ENCODE measurements around the gene MED17. TPM values are rescaled to one million over a fixed set of nuclear protein-coding genes. Genes with fewer than 3 reads are reported as not detected.

MED17 gene
- total and polyA plus RNA-seq, 2 of the 13 experiments (the other 11 are each of a cell fraction or from before 2014, with no cell fraction given), result 23.1 to 37.0 TPM

GRCh38 chr11:93773045-93773477, 11.0 kb upstream of the MED17 start (continued):
- TF ChIP-seq ZNF263 (CRISPR knock-in tag; IDR thresholded peaks at IDR 0.05) (no peak; the same call in 1 of the 2 replicates), ZBTB25 (CRISPR knock-in tag; IDR thresholded peaks at IDR 0.05) (peak; percentile 81; the same call in 1 of the 2 replicates), FOXA1 (IDR thresholded peaks at IDR 0.05) (no peak), FOXA1 (CRISPR knock-in tag; IDR thresholded peaks at IDR 0.05) (0 out of 2 replicates have a peak, but pooled peaks have one; percentile 16), ZNF570 (CRISPR knock-in tag; IDR thresholded peaks at IDR 0.05; ENCODE audit: borderline replicate concordance) (no peak), ZNF180 (CRISPR knock-in tag; IDR thresholded peaks at IDR 0.05; ENCODE audit: borderline replicate concordance, low read depth) (no peak), SMYD3 (CRISPR knock-in tag; IDR thresholded peaks at IDR 0.05) (no peak), ZBTB8A (CRISPR knock-in tag; IDR thresholded peaks at IDR 0.05; ENCODE audit: borderline replicate concordance, low read depth) (no peak), E2F5 (CRISPR knock-in tag; conservative IDR thresholded peaks at IDR 0.05) (no peak), ZNF678 (CRISPR knock-in tag; IDR thresholded peaks at IDR 0.05) (0 out of 2 replicates have a peak, but pooled peaks have one; percentile 46), ZNF282 (IDR thresholded peaks at IDR 0.05; ENCODE audit: partially characterized antibody) (no peak), ZNF296 (CRISPR knock-in tag; conservative IDR thresholded peaks at IDR 0.05) (no peak), ISL2 (CRISPR knock-in tag; IDR thresholded peaks at IDR 0.05) (no peak), ZNF280B (CRISPR knock-in tag; IDR thresholded peaks at IDR 0.05; ENCODE audit: borderline replicate concordance) (no peak; the same call in 1 of the 2 replicates), KLF12 (CRISPR knock-in tag; IDR thresholded peaks at IDR 0.05; ENCODE audit: borderline replicate concordance) (peak; percentile 75), MAX (IDR thresholded peaks at IDR 0.05) (peak; percentile 56; the same call in 1 of the 2 replicates), TEAD3 (CRISPR knock-in tag; optimal IDR thresholded peaks at IDR 0.05; ENCODE audit: borderline replicate concordance) (peak; percentile 28), ETV5 (CRISPR knock-in tag; IDR thresholded peaks at IDR 0.05; ENCODE audit: borderline replicate concordance) (peak; percentile 42; the same call in 1 of the 2 replicates), ZFP91 (CRISPR knock-in tag; IDR thresholded peaks at IDR 0.05; ENCODE audit: borderline replicate concordance) (peak; percentile 57), ATF7-NPFF (CRISPR knock-in tag; IDR thresholded peaks at IDR 0.05; ENCODE audit: low read depth) (no peak)
- TF ChIP-seq, protein P1, sequence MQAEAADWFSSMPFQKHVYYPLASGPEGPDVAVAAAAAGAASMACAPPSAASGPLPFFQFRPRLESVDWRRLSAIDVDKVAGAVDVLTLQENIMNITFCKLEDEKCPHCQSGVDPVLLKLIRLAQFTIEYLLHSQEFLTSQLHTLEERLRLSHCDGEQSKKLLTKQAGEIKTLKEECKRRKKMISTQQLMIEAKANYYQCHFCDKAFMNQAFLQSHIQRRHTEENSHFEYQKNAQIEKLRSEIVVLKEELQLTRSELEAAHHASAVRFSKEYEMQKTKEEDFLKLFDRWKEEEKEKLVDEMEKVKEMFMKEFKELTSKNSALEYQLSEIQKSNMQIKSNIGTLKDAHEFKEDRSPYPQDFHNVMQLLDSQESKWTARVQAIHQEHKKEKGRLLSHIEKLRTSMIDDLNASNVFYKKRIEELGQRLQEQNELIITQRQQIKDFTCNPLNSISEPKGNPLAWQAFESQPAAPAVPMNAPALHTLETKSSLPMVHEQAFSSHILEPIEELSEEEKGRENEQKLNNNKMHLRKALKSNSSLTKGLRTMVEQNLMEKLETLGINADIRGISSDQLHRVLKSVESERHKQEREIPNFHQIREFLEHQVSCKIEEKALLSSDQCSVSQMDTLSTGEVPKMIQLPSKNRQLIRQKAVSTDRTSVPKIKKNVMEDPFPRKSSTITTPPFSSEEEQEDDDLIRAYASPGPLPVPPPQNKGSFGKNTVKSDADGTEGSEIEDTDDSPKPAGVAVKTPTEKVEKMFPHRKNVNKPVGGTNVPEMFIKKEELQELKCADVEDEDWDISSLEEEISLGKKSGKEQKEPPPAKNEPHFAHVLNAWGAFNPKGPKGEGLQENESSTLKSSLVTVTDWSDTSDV (CRISPR knock-in tag; IDR thresholded peaks at IDR 0.05), result no peak

All from HepG2 (cell line).